ENCODE data around the gene ANKRD37. TPM values are rescaled to one million over a fixed set of nuclear protein-coding genes. Genes with fewer than 3 reads are reported as not detected.

Gene ANKRD37
- total and polyA plus RNA-seq, 9 donors = 6.3 to 72.8 (median 16.2) TPM

DNA sequence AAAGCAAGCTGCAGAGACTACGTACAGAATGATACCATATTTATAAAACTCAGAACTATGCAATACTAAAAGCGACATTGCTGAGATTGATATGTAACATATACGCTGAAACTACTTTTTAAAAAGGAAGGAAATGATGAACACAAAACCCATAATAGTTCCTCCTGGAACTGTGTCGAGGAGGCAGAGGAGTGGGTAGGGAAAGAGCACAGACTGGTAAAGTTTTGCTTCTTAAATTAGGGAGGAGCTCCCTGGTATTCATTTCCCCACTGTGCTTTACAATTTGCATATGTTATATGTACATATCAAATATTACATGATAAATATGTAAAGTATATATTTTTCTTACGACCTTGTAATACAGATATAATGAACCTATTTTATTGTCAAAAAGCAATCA is 15.2 kb downstream of the ANKRD37 start:
- no peak for DNase-seq
- Histone ChIP-seq H3K4me1 (ENCODE audit: insufficient read depth) (no peaks in the 10 kb centered on the region), H3K9me3 (peaks cover 0 to 3% of the 10 kb centered on the region in 2 donors), H3K4me3 (no peak overlapping the region), H3K27ac (no peak overlapping the region), H3K27me3 (no peaks in the 10 kb centered on the region), H3K36me3 (no peaks in the 10 kb centered on the region)
- WGBS, 3 donors = 90 to 91% (median 90%) methylated on average over 5 of the region's 5 CpGs
- intact Hi-C loops (cut with DNase I) = no loop called here
- TF ChIP-seq, protein P1, sequence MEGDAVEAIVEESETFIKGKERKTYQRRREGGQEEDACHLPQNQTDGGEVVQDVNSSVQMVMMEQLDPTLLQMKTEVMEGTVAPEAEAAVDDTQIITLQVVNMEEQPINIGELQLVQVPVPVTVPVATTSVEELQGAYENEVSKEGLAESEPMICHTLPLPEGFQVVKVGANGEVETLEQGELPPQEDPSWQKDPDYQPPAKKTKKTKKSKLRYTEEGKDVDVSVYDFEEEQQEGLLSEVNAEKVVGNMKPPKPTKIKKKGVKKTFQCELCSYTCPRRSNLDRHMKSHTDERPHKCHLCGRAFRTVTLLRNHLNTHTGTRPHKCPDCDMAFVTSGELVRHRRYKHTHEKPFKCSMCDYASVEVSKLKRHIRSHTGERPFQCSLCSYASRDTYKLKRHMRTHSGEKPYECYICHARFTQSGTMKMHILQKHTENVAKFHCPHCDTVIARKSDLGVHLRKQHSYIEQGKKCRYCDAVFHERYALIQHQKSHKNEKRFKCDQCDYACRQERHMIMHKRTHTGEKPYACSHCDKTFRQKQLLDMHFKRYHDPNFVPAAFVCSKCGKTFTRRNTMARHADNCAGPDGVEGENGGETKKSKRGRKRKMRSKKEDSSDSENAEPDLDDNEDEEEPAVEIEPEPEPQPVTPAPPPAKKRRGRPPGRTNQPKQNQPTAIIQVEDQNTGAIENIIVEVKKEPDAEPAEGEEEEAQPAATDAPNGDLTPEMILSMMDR (IDR thresholded peaks at IDR 0.05) = no peak
- TF ChIP-seq POLR2A (IDR thresholded peaks at IDR 0.05) (no peak), EP300 (IDR thresholded peaks at IDR 0.05) (no peak)

DNA sequence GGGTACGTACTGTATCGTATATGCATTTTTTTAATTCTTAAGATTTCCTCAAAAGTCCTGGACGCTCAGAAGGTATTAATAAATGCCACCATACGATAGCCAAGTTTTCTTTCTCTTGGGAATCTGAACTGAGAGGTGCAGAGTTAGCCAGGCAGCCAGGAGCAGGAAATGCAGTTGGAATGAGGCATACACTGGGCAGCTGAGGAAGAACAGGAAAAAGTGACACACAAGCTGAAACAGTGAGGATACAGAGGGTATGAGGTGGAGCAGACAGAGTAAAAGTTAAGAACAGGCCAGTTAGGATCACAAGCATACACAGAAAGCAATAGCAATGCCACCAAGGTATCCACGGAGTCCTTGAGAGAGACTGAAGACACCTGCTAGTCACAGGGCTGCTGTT is 15.8 kb downstream of the ANKRD37 start:
- H3K36me3 ChIP-seq = no peaks in the 10 kb centered on the region
- TF ChIP-seq POLR2A (IDR thresholded peaks at IDR 0.05) (no peak), EP300 (IDR thresholded peaks at IDR 0.05) (no peak)
- TF ChIP-seq, protein P1 (IDR thresholded peaks at IDR 0.05) = no peak
- H3K27ac ChIP-seq = no peak overlapping the region
- H3K4me3 ChIP-seq = no peak overlapping the region
- no peak for DNase-seq
- H3K27me3 ChIP-seq = no peaks in the 10 kb centered on the region
- H3K4me1 ChIP-seq (ENCODE audit: insufficient read depth) = no peaks in the 10 kb centered on the region
- H3K9me3 ChIP-seq = peaks cover 0 to 3% of the 10 kb centered on the region in 2 donors
- intact Hi-C loops (cut with DNase I) = no loop called here
- WGBS, 3 donors = 81 to 88% (median 83%) methylated on average over 5 of the region's 5 CpGs

DNA sequence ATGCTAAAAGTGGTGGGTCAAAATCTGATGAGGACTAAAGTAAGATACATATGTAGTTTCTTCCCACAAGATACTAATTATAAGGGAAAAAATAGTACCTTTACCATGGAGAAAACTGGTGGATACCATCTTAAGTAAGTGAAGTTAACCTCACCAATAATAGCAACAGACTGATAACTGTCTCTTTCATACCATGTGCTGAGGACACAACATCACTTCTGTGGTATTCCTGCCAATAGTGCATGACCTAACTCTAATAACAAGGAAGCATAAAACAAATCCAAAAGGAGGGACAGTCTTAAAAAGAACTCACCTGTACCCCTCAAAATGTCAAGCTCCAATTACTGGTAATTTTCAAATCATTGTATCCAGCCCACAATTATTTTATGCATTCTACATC is 20.3 kb downstream of the ANKRD37 start:
- H3K4me1 ChIP-seq (ENCODE audit: insufficient read depth) = peaks cover 3% of the 10 kb centered on the region
- no peak overlapping the region for H3K4me3 ChIP-seq
- TF ChIP-seq POLR2A (IDR thresholded peaks at IDR 0.05) (no peak), EP300 (IDR thresholded peaks at IDR 0.05) (no peak)
- TF ChIP-seq, protein P1 (IDR thresholded peaks at IDR 0.05) = no peak
- no peaks in the 10 kb centered on the region for H3K9me3 ChIP-seq
- no peak overlapping the region for H3K27ac ChIP-seq
- no peak for DNase-seq
- intact Hi-C loops (cut with DNase I) = no loop called here
- no peaks in the 10 kb centered on the region for H3K36me3 ChIP-seq
- no peaks in the 10 kb centered on the region for H3K27me3 ChIP-seq

DNA sequence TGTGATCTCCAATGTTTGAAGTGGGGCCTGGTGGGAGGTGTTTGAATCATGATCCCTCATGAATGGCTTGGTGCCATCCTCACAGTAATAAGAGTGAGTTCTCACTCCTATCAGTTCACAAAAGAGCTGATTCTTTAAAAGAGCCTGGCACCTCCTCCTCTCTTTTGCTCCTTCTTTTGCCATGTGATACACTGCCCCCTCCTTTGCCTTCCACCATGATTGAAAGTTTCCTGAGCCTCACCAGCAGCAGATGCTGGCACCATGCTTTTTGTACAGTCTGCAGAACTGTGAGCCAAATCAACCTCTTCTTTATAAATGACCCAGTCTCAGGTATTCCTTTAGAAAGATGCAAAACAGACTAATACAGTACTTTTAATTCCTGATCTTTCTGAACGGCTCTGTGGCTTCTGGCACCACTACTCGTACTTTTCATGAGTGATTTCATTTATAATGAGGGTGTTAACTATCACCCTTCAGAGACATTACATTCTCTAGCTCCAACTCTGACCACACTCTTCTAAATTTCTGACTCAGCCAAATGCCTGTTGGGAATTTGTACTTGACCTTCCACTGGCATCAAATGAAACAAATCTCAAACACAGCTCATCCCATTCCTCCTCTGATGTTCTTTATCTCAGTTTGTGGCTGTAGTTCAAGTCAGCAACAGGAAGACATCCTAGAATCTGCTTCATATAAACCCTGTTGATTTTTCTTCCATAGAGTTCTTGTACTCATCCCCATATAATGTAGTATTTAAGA is 24.9 kb downstream of the ANKRD37 start:
- TF ChIP-seq, protein P1 (IDR thresholded peaks at IDR 0.05) = no peak
- no peak for TF ChIP-seq POLR2A (IDR thresholded peaks at IDR 0.05)
- no peak for TF ChIP-seq EP300 (IDR thresholded peaks at IDR 0.05)
- Histone ChIP-seq H3K36me3 (no peaks in the 10 kb centered on the region), H3K27ac (no peak overlapping the region), H3K4me1 (ENCODE audit: insufficient read depth) (peaks cover 8% of the 10 kb centered on the region), H3K27me3 (no peaks in the 10 kb centered on the region), H3K9me3 (no peaks in the 10 kb centered on the region), H3K4me3 (no peak overlapping the region)
- WGBS, 3 donors = 11 to 24% (median 15%) methylated on average over 2 of the region's 2 CpGs
- DNase-seq = no peak
- intact Hi-C loops (cut with DNase I) = no loop called here

Measured in ovary (tissue), 9 donors.